Keratinocyte (primary cell): ENCODE data around the gene PPEF2. TPM values are rescaled to one million over a fixed set of nuclear protein-coding genes. Genes with fewer than 3 reads are reported as not detected.
"Not testable (repeated sequence)": the region's sequence is repeated elsewhere in the genome, so short reads cannot be mapped to it uniquely, and the experiment has no call there.

Source experiments
- DNase-seq: peaks from one replicate; pipeline ENCODE4 v3.0.0-alpha.2; 2011; ENCODE audit warnings: low read depth, missing footprints, low spot score
- FAIRE-seq: peaks from 2 replicates; lab custom pipeline; 2011; peaks lifted over from hg19 to GRCh38; lab: Jason Lieb, UNC
- H2AFZ ChIP-seq: 2 replicates; pipeline ENCODE4 v1.6.0; 2012; ENCODE audit warnings: low read length, control low read depth, inconsistent platforms; ENCODE audit not compliant: control insufficient read depth
- H3K27ac ChIP-seq: 2 replicates; pipeline ENCODE4 v1.5.1; 2011; ENCODE audit warnings: low read length; ENCODE audit not compliant: control insufficient read depth, insufficient read depth
- H3K27me3 ChIP-seq: 3 replicates; pipeline ENCODE4 v1.6.0; 2011; ENCODE audit warnings: low read length; ENCODE audit not compliant: control insufficient read depth, insufficient read depth; ENCODE audit errors: extremely low read depth
- H3K36me3 ChIP-seq, 2 experiments: 2 replicates in 1 of 2; 3 replicates in 1 of 2; pipeline ENCODE4 v1.5.1; 2011; ENCODE audit warnings: low read length in 2 of 2, mild to moderate bottlenecking in 1 of 2; ENCODE audit not compliant: control insufficient read depth in 2 of 2, insufficient read depth in 2 of 2; ENCODE audit errors: extremely low read depth in 1 of 2
- H3K4me1 ChIP-seq: 3 replicates; pipeline ENCODE4 v1.5.1; 2011; ENCODE audit warnings: low read length; ENCODE audit not compliant: control insufficient read depth, insufficient read depth; ENCODE audit errors: extremely low read depth
- H3K4me2 ChIP-seq: 3 replicates; pipeline ENCODE4 v1.6.0; 2011; ENCODE audit warnings: low read depth, low read length; ENCODE audit not compliant: control insufficient read depth, insufficient read depth; ENCODE audit errors: extremely low read depth
- H3K4me3 ChIP-seq, 3 experiments: fragments of 200-600 bp in 1 of 3; sonication (generic) in 1 of 3; 2 replicates in 2 of 3; 3 replicates in 1 of 3; pipeline ENCODE4 v1.5.1; 2011 to 2016; ENCODE audit warnings: low read length in 3 of 3, mild to moderate bottlenecking in 3 of 3, control low read depth in 2 of 3, inconsistent platforms in 1 of 3, low read depth in 1 of 3, mixed read lengths in 1 of 3, mixed run types in 1 of 3, moderate library complexity in 1 of 3; ENCODE audit not compliant: control insufficient read depth in 2 of 3, insufficient read depth in 2 of 3; ENCODE audit errors: extremely low read depth in 1 of 3
- H3K79me2 ChIP-seq: 2 replicates; pipeline ENCODE4 v1.6.0; 2012; ENCODE audit warnings: low read length; ENCODE audit not compliant: control insufficient read depth, insufficient read depth
- H3K9ac ChIP-seq: 3 replicates; pipeline ENCODE4 v1.6.0; 2011; ENCODE audit warnings: low read length; ENCODE audit not compliant: control insufficient read depth, insufficient read depth; ENCODE audit errors: extremely low read depth
- H3K9me1 ChIP-seq: 3 replicates; pipeline ENCODE4 v1.6.0; 2011; ENCODE audit warnings: low read length; ENCODE audit not compliant: control insufficient read depth, insufficient read depth; ENCODE audit errors: extremely low read depth
- H3K9me3 ChIP-seq: 2 replicates; pipeline ENCODE4 v1.5.1; 2012; ENCODE audit warnings: low read depth, low read length; ENCODE audit not compliant: control insufficient read depth
- H4K20me1 ChIP-seq: 3 replicates; pipeline ENCODE4 v1.6.0; 2011; ENCODE audit warnings: low read length; ENCODE audit not compliant: control insufficient read depth, insufficient read depth; ENCODE audit errors: extremely low read depth
- CTCF ChIP-seq, 3 experiments: IDR thresholded peaks in 1 of 3; conservative IDR thresholded peaks in 1 of 3; optimal IDR thresholded peaks in 1 of 3; 2 replicates in 2 of 3; 3 replicates in 1 of 3; pipeline versions ENCODE3 to v1.5.1; 2011; ENCODE audit warnings: low read length in 3 of 3, mild to moderate bottlenecking in 3 of 3, moderate library complexity in 2 of 3, control low read depth in 1 of 3, inconsistent platforms in 1 of 3; ENCODE audit not compliant: insufficient read depth in 2 of 3; ENCODE audit errors: extremely low read depth in 1 of 3
- EZH2 ChIP-seq: IDR thresholded peaks from one replicate; pipeline ENCODE4 v1.6.1; 2012; ENCODE audit warnings: inconsistent platforms, mild to moderate bottlenecking, low read length, moderate library complexity
- dilution Hi-C: fragments of 300-500 bp; cut with MboI; formaldehyde crosslinking; loops from one replicate; pipeline ENCODE4 v1.7.0; 2020; ENCODE audit warnings: low sequenced_read_pairs; ENCODE audit not compliant: extremely low pct_ligation_motif_present
- polyA plus RNA-seq, 5 experiments: library from polyadenylated mRNA; depleted of rRNA in 3 of 5; stranded (reverse) in 3 of 5; stranded (forward) in 1 of 5; unstranded in 1 of 5; fragments of >200 nt; gene quantifications; 1 replicate in 1 of 5; 2 replicates in 3 of 5; 3 replicates in 1 of 5; pipeline versions ENCODE4 v1.2.1 to v1.2.3, GENCODE V29; 2011 to 2012; ENCODE audit warnings: missing spikeins in 2 of 5, low read depth in 1 of 5, low replicate concordance in 1 of 5

PPEF2 gene
- polyA plus RNA-seq, 1 donor (not counting 4 experiments of a cell fraction or from before 2014, with no cell fraction given) = 0.03 TPM

- Histone ChIP-seq H3K27ac (no peak overlapping the region), H3K4me1 (peaks cover 3% of the 10 kb centered on the region), H4K20me1 (no peaks in the 10 kb centered on the region), H3K9me3 (no peaks in the 10 kb centered on the region), H2AFZ (no peak overlapping the region), H3K9me1 (no peaks in the 10 kb centered on the region), H3K36me3 (peaks cover 0 to 3% of the 10 kb centered on the region in 2 experiments), H3K79me2 (no peaks in the 10 kb centered on the region), H3K4me2 (no peak overlapping the region), H3K9ac (no peak overlapping the region), H3K27me3 (no peaks in the 10 kb centered on the region), H3K4me3 (no peak overlapping the region)
- DNase-seq (no peak), FAIRE-seq (no peak)
- dilution Hi-C loops = no loop called here
- no peak for TF ChIP-seq CTCF (optimal IDR thresholded peaks at IDR 0.05 in 1 of 3, IDR thresholded peaks at IDR 0.05 in 1 of 3, conservative IDR thresholded peaks at IDR 0.05 in 1 of 3; ENCODE audit: extremely low read depth in 1 of 3, insufficient read depth in 2 of 3, low read length in 3 of 3)
- TF ChIP-seq EZH2 = no peak
Observed at GRCh38 chr4:75930152-75930551, 27.9 kb upstream of the PPEF2 start.

DNA sequence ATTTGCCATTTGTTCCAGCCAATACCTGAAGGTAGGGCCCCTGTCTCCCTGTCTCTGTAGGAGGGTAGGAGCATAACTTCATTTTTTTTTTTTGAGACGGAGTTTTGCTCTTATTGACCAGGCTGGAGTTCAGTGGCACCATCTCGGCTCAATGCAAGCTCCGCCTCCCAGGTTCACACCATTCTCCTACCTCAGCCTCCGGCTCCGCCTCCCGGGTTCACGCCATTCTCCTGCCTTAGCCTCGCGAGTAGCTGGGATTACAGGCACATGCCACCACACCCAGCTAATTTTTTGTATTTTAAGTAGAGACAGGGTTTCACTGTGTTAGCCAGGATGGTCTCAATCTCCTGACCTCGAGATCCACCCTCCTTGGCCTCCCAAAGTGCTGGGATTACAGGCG is 22.7 kb upstream of the PPEF2 start:
- H4K20me1 ChIP-seq, H3K4me3 ChIP-seq, FAIRE-seq, H2AFZ ChIP-seq, H3K36me3 ChIP-seq, dilution Hi-C loops, H3K9ac ChIP-seq, DNase-seq, H3K79me2 ChIP-seq, H3K9me3 ChIP-seq, H3K27ac ChIP-seq, H3K9me1 ChIP-seq, H3K4me2 ChIP-seq, H3K4me1 ChIP-seq, H3K27me3 ChIP-seq: not testable (repeated sequence)

DNA sequence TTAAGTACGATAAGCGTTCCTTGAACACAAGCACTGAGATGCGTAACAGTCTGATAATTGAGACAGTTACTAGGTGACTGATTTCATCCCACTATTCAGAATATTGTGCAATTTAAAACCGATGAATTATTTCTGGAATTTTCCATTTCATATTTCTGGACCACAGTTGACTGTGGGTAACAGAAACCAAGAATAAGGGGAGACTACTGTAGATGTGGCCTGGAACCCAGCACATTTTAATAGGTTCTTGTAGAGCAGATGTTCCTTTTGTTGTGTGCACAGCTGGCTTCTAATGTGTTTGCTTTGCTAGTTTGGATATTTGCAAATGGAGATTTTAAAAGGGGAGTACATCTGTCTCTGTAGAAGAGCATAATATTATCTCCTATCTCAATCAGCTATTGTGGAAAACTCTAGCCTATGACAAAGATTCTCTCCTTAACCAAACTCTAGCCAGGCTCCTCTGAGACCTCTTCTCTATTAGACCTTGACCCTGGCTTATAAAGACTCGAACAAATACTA is 22.1 kb upstream of the PPEF2 start:
- H3K4me2 ChIP-seq = no peak overlapping the region
- DNase-seq (no peak), FAIRE-seq (no peak)

More for the DNA sequence above, 22.1 kb upstream of the PPEF2 start:
- Histone ChIP-seq H4K20me1 (no peaks in the 10 kb centered on the region), H3K9ac (no peak overlapping the region), H3K27ac (no peak overlapping the region), H3K79me2 (no peaks in the 10 kb centered on the region), H2AFZ (no peak overlapping the region), H3K4me3 (no peak overlapping the region), H3K4me1 (peaks cover 3% of the 10 kb centered on the region), H3K9me3 (no peaks in the 10 kb centered on the region), H3K9me1 (no peaks in the 10 kb centered on the region), H3K36me3 (peaks cover 5 to 6% of the 10 kb centered on the region in 2 experiments), H3K27me3 (no peaks in the 10 kb centered on the region)
- no peak for TF ChIP-seq EZH2
- TF ChIP-seq CTCF (optimal IDR thresholded peaks at IDR 0.05 in 1 of 3, IDR thresholded peaks at IDR 0.05 in 1 of 3, conservative IDR thresholded peaks at IDR 0.05 in 1 of 3; ENCODE audit: extremely low read depth in 1 of 3, insufficient read depth in 2 of 3, low read length in 3 of 3) = no peak
- dilution Hi-C loops = no loop called here
